A673 (cell line): Measurements from ENCODE around the gene OXSR1.

Source experiments
- CTCF ChIP-seq: fragments of 300-800, 200-600 bp; sonication (generic); conservative IDR thresholded peaks from 2 replicates; pipeline ENCODE4 v1.5.1; 2017; ENCODE audit warnings: low read depth, mild to moderate bottlenecking, antibody characterized with exemption, low read length, moderate library complexity, mixed read lengths
- EZH2 ChIP-seq: fragments of 200-600 bp; sonication (generic); IDR thresholded peaks from 2 replicates; pipeline ENCODE4 v1.6.1; 2017; ENCODE audit warnings: borderline replicate concordance, low read depth, mild to moderate bottlenecking, mixed read lengths, antibody characterized with exemption, low read length; ENCODE audit not compliant: poor library complexity, severe bottlenecking

GRCh38 chr3:38232701-38233100 is 67.4 kb downstream of the OXSR1 start:
- TF ChIP-seq EZH2 = no peak
- TF ChIP-seq CTCF = no peak
